HG02759 (cell line): ENCODE data around the gene HIGD1C.
"Not testable (repeated sequence)": the region's sequence is repeated elsewhere in the genome, so short reads cannot be mapped to it uniquely, and the experiment has no call there.

Experiments used
- ATAC-seq: cut with Tn5 transposase; IDR thresholded peaks from one replicate; pipeline ENCODE4 v1.9.1; 2021; ENCODE audit warnings: mild to moderate bottlenecking, moderate library complexity; ENCODE audit not compliant: unreplicated experiment

HIGD1C gene

GRCh38 chr12:51013441-51013840 lies 61.1 kb downstream of the HIGD1C start:
- ATAC-seq, result no peak

DNA sequence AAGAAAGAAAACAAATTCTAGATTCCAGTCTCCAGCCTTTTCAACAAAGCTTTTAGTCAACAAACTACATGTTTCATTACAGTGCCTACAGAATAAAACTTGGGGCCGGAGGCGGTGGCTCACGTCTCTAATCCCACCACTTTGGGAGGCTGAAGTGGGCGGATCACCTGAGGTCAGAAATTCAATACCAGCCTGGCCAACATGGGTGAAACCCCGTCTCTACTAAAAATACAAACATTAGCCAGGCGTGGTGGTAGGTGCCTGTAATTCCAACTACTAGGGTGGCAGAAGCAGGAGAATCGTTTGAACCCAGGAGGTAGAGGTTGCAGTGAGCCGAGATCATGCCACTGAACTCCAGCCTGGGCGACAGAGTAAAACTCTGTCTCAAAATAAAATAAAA lies 62.1 kb downstream of the HIGD1C start:
- not testable (repeated sequence) for ATAC-seq

GRCh38 chr12:51017452-51017851 lies 65.1 kb downstream of the HIGD1C start:
- no peak for ATAC-seq

GRCh38 chr12:51018956-51019355 lies 66.6 kb downstream of the HIGD1C start:
- no peak for ATAC-seq

DNA sequence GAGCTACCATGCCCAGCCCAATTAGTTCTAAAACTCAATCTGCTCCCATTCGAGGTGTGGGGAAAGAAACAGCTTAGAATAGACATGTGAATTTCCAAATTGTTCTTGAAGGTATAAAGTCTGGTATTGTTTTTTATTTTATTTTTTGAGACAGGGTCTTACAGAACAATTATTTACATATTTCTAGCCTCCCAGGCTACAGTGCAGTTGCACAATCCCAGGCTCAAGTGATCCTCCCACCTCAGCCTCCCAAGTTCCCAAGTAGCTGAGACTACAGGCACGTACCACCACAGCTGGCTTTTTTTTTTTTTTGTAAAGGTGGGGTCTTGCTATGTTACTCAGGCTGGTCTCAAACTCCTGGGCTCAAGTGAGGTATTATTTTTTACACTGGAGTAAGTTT lies 67.6 kb downstream of the HIGD1C start:
- no peak for ATAC-seq
